ENCODE data around the gene RPL22.
"Not testable (repeated sequence)": the region's sequence is repeated elsewhere in the genome, so short reads cannot be mapped to it uniquely, and the experiment has no call there.

The RPL22 gene

DNA sequence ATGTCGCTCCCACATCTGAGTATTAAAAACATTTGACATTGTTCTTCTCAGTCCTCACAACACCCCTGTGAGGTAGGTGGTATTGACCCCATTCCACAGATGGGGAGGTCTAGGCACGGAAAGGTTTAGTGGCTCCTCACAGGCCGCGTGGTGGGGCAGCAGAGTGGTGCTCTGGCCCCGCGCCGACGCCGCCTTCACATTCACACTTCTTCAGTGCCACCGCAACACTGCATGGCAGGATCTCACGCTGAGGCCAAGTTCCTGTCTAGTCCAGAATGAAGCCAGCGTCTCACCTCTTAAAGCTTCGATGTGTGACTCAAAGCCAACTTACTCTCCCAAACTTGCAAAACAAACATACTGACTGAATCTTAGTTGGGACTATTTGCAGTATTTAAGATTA, 24.2 kb upstream of the RPL22 start:
- H3K4me3 ChIP-seq (ENCODE audit: low read length): no peak overlapping the region
- TF ChIP-seq, protein P1, sequence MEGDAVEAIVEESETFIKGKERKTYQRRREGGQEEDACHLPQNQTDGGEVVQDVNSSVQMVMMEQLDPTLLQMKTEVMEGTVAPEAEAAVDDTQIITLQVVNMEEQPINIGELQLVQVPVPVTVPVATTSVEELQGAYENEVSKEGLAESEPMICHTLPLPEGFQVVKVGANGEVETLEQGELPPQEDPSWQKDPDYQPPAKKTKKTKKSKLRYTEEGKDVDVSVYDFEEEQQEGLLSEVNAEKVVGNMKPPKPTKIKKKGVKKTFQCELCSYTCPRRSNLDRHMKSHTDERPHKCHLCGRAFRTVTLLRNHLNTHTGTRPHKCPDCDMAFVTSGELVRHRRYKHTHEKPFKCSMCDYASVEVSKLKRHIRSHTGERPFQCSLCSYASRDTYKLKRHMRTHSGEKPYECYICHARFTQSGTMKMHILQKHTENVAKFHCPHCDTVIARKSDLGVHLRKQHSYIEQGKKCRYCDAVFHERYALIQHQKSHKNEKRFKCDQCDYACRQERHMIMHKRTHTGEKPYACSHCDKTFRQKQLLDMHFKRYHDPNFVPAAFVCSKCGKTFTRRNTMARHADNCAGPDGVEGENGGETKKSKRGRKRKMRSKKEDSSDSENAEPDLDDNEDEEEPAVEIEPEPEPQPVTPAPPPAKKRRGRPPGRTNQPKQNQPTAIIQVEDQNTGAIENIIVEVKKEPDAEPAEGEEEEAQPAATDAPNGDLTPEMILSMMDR (conservative IDR thresholded peaks at IDR 0.05; ENCODE audit: low read depth, low read length): no peak
- DNase-seq (ENCODE audit: low read depth): no peak

DNA sequence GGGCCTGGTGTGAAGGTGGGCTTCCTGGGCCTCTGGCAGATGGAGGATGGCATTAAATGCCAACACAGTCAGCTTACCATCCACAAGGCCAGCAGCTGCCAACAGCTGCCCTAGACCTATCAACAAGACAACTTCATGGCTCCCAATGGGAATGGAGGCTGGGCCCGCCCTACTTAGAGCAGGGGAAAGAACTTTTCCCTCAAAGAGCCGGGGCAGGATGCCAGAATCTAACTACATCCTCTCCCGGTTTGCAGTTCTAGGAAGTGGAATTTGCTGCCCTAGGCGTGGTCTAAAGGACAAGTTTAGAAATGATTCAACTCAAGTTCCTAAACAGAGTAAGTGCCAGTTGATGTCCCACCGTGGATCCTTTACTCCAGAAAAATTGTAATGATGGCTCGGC, 23.2 kb upstream of the RPL22 start:
- H3K4me3 ChIP-seq (ENCODE audit: low read length): no peak overlapping the region
- DNase-seq (ENCODE audit: low read depth): no peak
- TF ChIP-seq, protein P1 (conservative IDR thresholded peaks at IDR 0.05; ENCODE audit: low read depth, low read length): no peak

DNA sequence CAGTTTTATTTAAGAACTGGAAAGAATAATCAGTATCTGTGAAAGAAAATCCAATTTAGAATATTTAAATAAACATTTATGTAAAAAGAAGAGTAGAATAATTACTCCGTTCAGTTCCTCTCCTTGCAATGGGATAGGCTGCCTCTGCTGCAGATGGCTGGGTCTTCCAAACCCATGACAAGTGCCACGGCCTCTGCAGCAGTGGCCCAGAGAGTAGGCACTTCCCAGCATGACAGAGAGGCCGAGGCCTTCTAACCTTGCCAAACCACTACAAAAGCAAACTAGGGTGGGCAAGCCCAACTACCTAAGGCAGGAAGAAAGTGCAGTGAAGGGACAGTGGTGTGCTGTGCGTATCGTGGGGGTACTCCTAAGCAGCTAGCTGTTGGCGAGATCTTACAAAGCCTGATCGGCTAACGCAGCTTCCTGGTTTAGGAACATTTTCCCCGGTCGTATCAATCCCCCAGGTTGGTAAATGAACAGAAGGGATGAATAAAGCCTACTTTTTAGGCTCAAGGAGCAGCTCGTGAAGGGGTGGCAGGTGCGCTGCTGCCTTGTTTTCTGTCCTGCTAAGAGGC, 21.9 kb upstream of the RPL22 start:
- no peak overlapping the region for H3K4me3 ChIP-seq (ENCODE audit: low read length)
- TF ChIP-seq, protein P1 (conservative IDR thresholded peaks at IDR 0.05; ENCODE audit: low read depth, low read length): no peak
- no peak for DNase-seq (ENCODE audit: low read depth)

DNA sequence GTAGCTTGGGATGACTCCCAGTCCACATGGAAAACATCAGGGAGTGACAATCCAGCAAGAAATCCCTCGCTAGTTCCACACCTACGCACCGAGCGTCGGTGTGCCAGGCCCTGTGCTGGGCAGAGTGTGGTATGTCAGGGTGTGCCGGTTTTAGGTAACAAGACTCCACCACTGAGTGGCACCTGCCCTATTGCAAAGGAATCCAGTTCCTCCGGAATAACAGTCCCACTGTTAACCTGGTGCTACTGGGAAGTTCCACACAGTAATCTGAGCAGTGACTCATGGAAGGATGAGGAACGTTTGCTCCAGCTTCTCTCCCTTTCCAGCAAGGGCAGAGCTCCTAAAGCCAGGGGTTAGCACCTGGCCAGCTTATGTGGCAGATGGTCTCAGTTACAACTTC, 20.8 kb upstream of the RPL22 start:
- no peak overlapping the region for H3K4me3 ChIP-seq (ENCODE audit: low read length)
- no peak for DNase-seq (ENCODE audit: low read depth)
- TF ChIP-seq, protein P1 (conservative IDR thresholded peaks at IDR 0.05; ENCODE audit: low read depth, low read length): no peak

DNA sequence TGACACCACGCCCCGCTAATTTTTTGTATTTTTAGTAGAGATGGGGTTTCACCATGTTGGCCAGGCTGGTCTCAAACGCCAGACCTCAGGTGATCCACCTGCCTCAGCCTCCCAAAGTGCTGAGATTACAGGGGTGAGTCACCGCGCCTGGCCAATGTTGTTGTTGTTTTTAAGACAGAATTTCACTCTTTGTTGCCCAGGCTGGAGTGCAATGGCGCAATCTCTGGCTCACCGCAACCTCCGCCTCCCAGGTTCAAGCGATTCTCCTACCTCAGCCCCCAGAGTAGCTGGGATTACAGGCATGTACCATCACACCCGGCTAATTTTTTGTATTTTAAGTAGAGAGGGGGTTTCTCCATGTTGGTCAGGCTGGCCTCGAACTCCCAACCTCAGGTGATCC, 20.2 kb upstream of the RPL22 start:
- not testable (repeated sequence) for DNase-seq (ENCODE audit: low read depth); H3K4me3 ChIP-seq (ENCODE audit: low read length)

DNA sequence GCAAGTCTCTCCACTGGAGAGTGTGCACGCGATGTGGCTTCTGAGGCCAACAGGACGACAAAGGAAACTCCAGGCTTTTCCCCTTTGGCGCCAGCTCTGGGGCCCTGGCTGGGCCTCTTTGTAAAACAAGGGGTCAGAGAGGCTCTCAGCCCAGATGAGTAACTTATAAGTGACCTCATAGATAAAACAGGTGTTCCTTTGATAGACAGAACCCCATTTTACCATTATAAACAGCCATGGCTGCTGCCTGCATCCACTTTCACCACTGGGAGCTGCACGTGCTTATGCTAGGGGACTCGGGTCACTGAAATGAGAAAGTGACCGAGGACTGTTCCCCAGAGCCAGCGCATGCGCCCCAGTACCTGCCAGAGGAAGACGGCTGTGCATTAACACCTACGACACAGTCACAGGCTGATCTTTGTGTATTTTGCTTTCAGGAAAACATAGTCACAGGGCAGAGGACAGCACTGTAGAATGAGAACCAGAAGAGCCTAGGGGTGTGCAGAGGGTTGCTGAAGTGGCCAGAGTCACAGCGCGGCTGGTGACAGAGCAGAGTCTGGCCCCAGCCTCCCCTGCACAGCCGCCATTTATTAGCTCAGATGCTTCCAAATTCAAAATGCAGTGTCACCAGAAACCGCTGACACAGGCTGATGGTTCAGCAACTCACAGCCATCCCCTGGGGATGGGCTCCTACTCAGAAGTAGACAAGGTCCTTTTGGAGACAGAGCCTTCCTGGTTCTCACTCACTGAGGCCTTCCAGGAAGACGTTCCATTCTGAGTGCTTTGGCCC, 19.2 kb upstream of the RPL22 start:
- TF ChIP-seq, protein P1 (conservative IDR thresholded peaks at IDR 0.05; ENCODE audit: low read depth, low read length): no peak
- no peak for DNase-seq (ENCODE audit: low read depth)
- H3K4me3 ChIP-seq (ENCODE audit: low read length): no peak overlapping the region

DNA sequence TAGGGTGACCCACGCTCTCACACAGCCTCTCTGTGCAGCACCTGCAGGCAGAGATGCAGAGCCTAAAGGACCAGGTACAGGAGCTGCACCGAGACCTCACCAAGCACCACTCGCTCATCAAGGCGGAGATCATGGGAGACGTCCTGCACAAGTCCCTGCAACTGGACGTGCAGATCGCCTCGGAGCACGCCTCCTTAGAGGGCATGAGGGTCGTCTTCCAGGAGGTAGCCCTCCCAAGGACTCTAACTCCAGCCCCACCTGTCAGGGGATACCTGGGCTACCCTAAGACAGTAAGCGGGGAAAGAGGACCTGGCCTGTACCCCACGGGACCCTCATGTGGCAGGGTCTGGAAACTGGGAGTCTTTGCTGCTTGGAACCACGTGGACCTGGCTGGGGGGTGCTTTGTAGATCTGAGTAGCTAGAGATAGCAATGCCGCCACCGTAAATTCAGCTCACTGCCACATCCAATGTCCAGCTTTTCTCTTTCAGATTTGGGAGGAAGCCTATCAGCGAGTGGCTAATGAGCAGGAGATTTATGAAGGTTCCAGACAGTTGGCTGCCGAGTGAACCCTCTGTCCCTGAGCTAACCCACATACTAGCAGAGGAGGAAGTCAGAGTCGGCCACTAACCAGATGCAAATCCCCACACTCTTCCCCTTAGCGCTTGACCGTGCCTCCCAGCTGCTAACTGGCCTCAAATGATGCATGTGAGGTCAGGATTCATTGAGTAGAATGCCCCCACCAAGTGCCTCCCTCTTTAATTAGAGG, 13.0 kb upstream of the RPL22 start:
- no peak for DNase-seq (ENCODE audit: low read depth)
- TF ChIP-seq, protein P1 (conservative IDR thresholded peaks at IDR 0.05; ENCODE audit: low read depth, low read length): no peak
- no peak overlapping the region for H3K4me3 ChIP-seq (ENCODE audit: low read length)
